Measurements from ENCODE around the gene HTATIP2.

HTATIP2 gene

GRCh38 chr11:20421946-20422345 is 58.4 kb downstream of the HTATIP2 start:
- TF ChIP-seq CTCF (IDR thresholded peaks at IDR 0.05; ENCODE audit: low read depth, low read length, poor library complexity, severe bottlenecking) (no peak), EZH2phosphoT487 (IDR thresholded peaks at IDR 0.05; ENCODE audit: borderline replicate concordance, low read length) (no peak)
- Histone ChIP-seq H3K27me3 (ENCODE audit: control insufficient read depth, low read length) (no peaks in the 10 kb centered on the region), H3K4me2 (ENCODE audit: low read length) (no peak overlapping the region), H3K9me2 (replicated peaks; ENCODE audit: control insufficient read depth, low read length) (no peaks in the 10 kb centered on the region), H3K79me2 (ENCODE audit: control insufficient read depth, low read length) (peaks cover 4% of the 10 kb centered on the region; the same call in 1 of the 2 replicates), H3K4me1 (ENCODE audit: control insufficient read depth, low read length) (no peaks in the 10 kb centered on the region), H3K9me3 (ENCODE audit: control insufficient read depth, insufficient read depth, low read length) (no peaks in the 10 kb centered on the region), H3F3A (ENCODE audit: control insufficient read depth, insufficient read depth) (0 out of 2 replicates have a peak, but pooled peaks cover 2% of the 10 kb centered on the region), H3K36me3 (ENCODE audit: control insufficient read depth, low read length) (peaks cover 90% of the 10 kb centered on the region), H3K27ac (ENCODE audit: low read depth, low read length) (no peak overlapping the region), H3K4me3 (ENCODE audit: low read length) (no peak overlapping the region), H4K20me1 (ENCODE audit: control insufficient read depth, insufficient read depth, low read depth, low read length) (no peaks in the 10 kb centered on the region)

GRCh38 chr11:20429216-20429615 is 65.7 kb downstream of the HTATIP2 start:
- Histone ChIP-seq H3K4me2 (ENCODE audit: low read length) (no peak overlapping the region), H4K20me1 (ENCODE audit: control insufficient read depth, insufficient read depth, low read depth, low read length) (no peaks in the 10 kb centered on the region), H3K27me3 (ENCODE audit: control insufficient read depth, low read length) (no peaks in the 10 kb centered on the region), H3K9me3 (ENCODE audit: control insufficient read depth, insufficient read depth, low read length) (no peaks in the 10 kb centered on the region), H3K79me2 (ENCODE audit: control insufficient read depth, low read length) (no peaks in the 10 kb centered on the region; the same call in 1 of the 2 replicates), H3K9me2 (replicated peaks; ENCODE audit: control insufficient read depth, low read length) (no peaks in the 10 kb centered on the region), H3F3A (ENCODE audit: control insufficient read depth, insufficient read depth) (0 out of 2 replicates have a peak, but pooled peaks cover 2% of the 10 kb centered on the region), H3K36me3 (ENCODE audit: control insufficient read depth, low read length) (peaks cover 71% of the 10 kb centered on the region), H3K4me1 (ENCODE audit: control insufficient read depth, low read length) (no peaks in the 10 kb centered on the region), H3K27ac (ENCODE audit: low read depth, low read length) (no peak overlapping the region), H3K4me3 (ENCODE audit: low read length) (no peak overlapping the region)
- TF ChIP-seq EZH2phosphoT487 (IDR thresholded peaks at IDR 0.05; ENCODE audit: borderline replicate concordance, low read length) (no peak), CTCF (IDR thresholded peaks at IDR 0.05; ENCODE audit: low read depth, low read length, poor library complexity, severe bottlenecking) (no peak)
